Fibroblast of villous mesenchyme (primary cell): Measurements from ENCODE around the gene RASA3. TPM values are rescaled to one million over a fixed set of nuclear protein-coding genes. Genes with fewer than 3 reads are reported as not detected.

Source experiments
- DNase-seq: peaks from one replicate; pipeline ENCODE4 v3.0.0-alpha.2; 2010; ENCODE audit warnings: low read depth
- H3K4me3 ChIP-seq: 2 replicates; pipeline ENCODE4 v1.5.1; 2011; ENCODE audit warnings: low read depth, mild to moderate bottlenecking, low read length
- CTCF ChIP-seq: IDR thresholded peaks from 2 replicates; pipeline ENCODE4 v1.5.1; 2012; ENCODE audit warnings: low read depth, mild to moderate bottlenecking, low read length; ENCODE audit not compliant: insufficient read depth
- total RNA-seq: library from RNA; depleted of rRNA; stranded (reverse); fragments of >200 nt; gene quantifications from 2 replicates; pipeline ENCODE4 v1.2.3, GENCODE V29; 2012

Gene RASA3
- total RNA-seq, 1 donor = 34.1 TPM

GRCh38 chr13:114097212-114097892 is 35.1 kb downstream of the RASA3 start:
- no peak for TF ChIP-seq CTCF
- no peak for DNase-seq
- no peak overlapping the region for H3K4me3 ChIP-seq

GRCh38 chr13:114096811-114097211 is 35.6 kb downstream of the RASA3 start:
- H3K4me3 ChIP-seq = no peak overlapping the region
- no peak for TF ChIP-seq CTCF
- DNase-seq = no peak

GRCh38 chr13:114096031-114096485 is 36.4 kb downstream of the RASA3 start:
- no peak for DNase-seq
- no peak for TF ChIP-seq CTCF

GRCh38 chr13:114095486-114095885 is 36.9 kb downstream of the RASA3 start:
- DNase-seq = no peak
- TF ChIP-seq CTCF = no peak
- no peak overlapping the region for H3K4me3 ChIP-seq

More at GRCh38 chr13:114096031-114096485, 36.4 kb downstream of the RASA3 start:
- no peak overlapping the region for H3K4me3 ChIP-seq

- TF ChIP-seq CTCF = no peak
- H3K4me3 ChIP-seq = no peak overlapping the region
Observed at GRCh38 chr13:114093118-114093517, 39.3 kb downstream of the RASA3 start.

GRCh38 chr13:114092468-114092867 is 40.0 kb downstream of the RASA3 start:
- H3K4me3 ChIP-seq = no peak overlapping the region
- TF ChIP-seq CTCF = no peak

More at GRCh38 chr13:114093118-114093517, 39.3 kb downstream of the RASA3 start:
- no peak for DNase-seq

GRCh38 chr13:114090476-114090875 is 41.9 kb downstream of the RASA3 start:
- no peak for DNase-seq
- TF ChIP-seq CTCF = no peak
- H3K4me3 ChIP-seq = no peak overlapping the region

More at GRCh38 chr13:114092468-114092867, 40.0 kb downstream of the RASA3 start:
- DNase-seq = no peak
